Transverse colon (tissue), 4 donors: ENCODE results near the gene PCDHGA2. TPM values are rescaled to one million over a fixed set of nuclear protein-coding genes. Genes with fewer than 3 reads are reported as not detected.
"Not testable (repeated sequence)": the region's sequence is repeated elsewhere in the genome, so short reads cannot be mapped to it uniquely, and the experiment has no call there.

Source experiments
- DNase-seq: peaks from one replicate; pipeline ENCODE4 v3.0.0-alpha.2; 2019
- H3K27ac ChIP-seq, 4 donors: fragments of 200-600 bp; sonication (generic); 2 replicates each; pipeline ENCODE4 v1.5.1; 2016 to 2018; ENCODE audit warnings: inconsistent platforms in 4 of 4
- H3K27me3 ChIP-seq: fragments of 200-600 bp; sonication (generic); 2 replicates; pipeline ENCODE4 v1.5.1; 2017; ENCODE audit warnings: inconsistent platforms
- H3K36me3 ChIP-seq, 4 donors: fragments of 200-600 bp; sonication (generic); 2 replicates each; pipeline ENCODE4 v1.5.1; 2017 to 2019; ENCODE audit warnings: inconsistent platforms in 4 of 4
- H3K4me1 ChIP-seq, 4 donors: fragments of 200-600 bp; sonication (generic); 2 replicates each; pipeline ENCODE4 v1.5.1; 2017 to 2020; ENCODE audit warnings: inconsistent platforms in 4 of 4
- H3K4me3 ChIP-seq, 4 donors: fragments of 200-600 bp; sonication (generic); 1 replicate in 1 of 4; 2 replicates in 3 of 4; pipeline versions ENCODE4 v1.5.1 to v1.6.1; 2017 to 2019; ENCODE audit warnings: inconsistent platforms in 4 of 4
- H3K9me3 ChIP-seq, 2 donors: fragments of 200-600 bp; sonication (generic); 2 replicates each; pipeline ENCODE4 v1.5.1; 2017 to 2019; ENCODE audit warnings: inconsistent platforms in 2 of 2
- CTCF ChIP-seq, 5 experiments: fragments of 200-600 bp in 3 of 5; fragments of 450-650 bp in 2 of 5; sonication (generic) in 3 of 5; IDR thresholded peaks; 1 replicate in 2 of 5; 2 replicates in 3 of 5; pipeline ENCODE4 v1.5.1; 2016 to 2017; ENCODE audit warnings: antibody characterized with exemption in 5 of 5, inconsistent platforms in 3 of 5, mild to moderate bottlenecking in 2 of 5, moderate library complexity in 1 of 5
- EP300 ChIP-seq: sonication (generic); formaldehyde crosslinking; IDR thresholded peaks from one replicate; pipeline ENCODE4 v1.6.1; 2017; ENCODE audit warnings: antibody characterized with exemption, low read depth
- POLR2A ChIP-seq: fragments of 450-650 bp; IDR thresholded peaks from one replicate; pipeline ENCODE4 v1.6.1; 2016; ENCODE audit warnings: antibody characterized with exemption, mild to moderate bottlenecking, moderate library complexity
- POLR2AphosphoS5 ChIP-seq, 3 donors: sonication (generic); formaldehyde crosslinking; IDR thresholded peaks; one replicate each; pipeline ENCODE4 v1.6.1; 2016; ENCODE audit warnings: antibody characterized with exemption in 3 of 3
- WGBS, 2 donors: methylation state at CpG; one replicate each; pipeline ENCODE4 v1.1.5; 2018; ENCODE audit warnings: low coverage in 1 of 2; 5-methylcytosine and 5-hydroxymethylcytosine counted together
- in situ Hi-C, 4 donors: fragments of 200-750 bp; cut with MboI; loops; one replicate each; pipeline versions ENCODE4 v1.15.0 to v1.15.1; 2017; ENCODE audit warnings: low sequenced_read_pairs in 3 of 4, low pct_ligation_motif_present in 1 of 4, low pct_unique_long_range_greater_than_20kb in 1 of 4
- intact Hi-C: fragments of 100-400 bp; cut with DNase I; formaldehyde crosslinking; loops from one replicate; pipeline ENCODE4 v1.15.1; 2023; ENCODE audit warnings: low total_unique reads
- total RNA-seq, 4 donors: library from RNA; depleted of rRNA; stranded (reverse); fragments of >200 nt; gene quantifications; one replicate each; pipeline ENCODE4 v1.1.0, GENCODE V29; 2016

The PCDHGA2 gene
- total RNA-seq, 4 donors from 2014 or later, result 0.68 to 1.9 (median 1.6) TPM

DNA sequence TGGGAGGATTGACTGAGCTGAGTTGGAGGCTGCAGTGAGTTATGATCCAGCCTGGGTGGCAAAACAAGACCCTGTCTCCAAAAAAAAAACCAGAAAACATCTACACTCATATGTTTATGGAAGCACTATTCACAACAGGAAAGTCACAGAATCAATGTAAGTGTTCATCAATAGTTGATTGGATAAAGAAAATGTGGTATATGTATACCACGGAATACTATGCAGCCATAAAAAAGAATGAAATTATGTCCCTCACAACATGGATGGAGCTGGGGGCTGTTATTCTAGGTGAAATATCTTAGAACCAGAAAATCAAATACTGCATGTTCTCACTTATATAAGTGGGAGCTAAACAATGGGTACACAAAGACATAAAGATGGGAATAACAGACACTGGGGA lies 31.9 kb upstream of the PCDHGA2 start:
- 91 to 100% methylated on average over 1 of the region's 1 CpG for WGBS, 2 donors
- Histone ChIP-seq H3K4me1 (no peaks in the 10 kb centered on the region), H3K36me3 (peaks cover 0 to 8% (median under 1%) of the 10 kb centered on the region in 4 donors), H3K9me3 (peaks cover 87 to 97% of the 10 kb centered on the region in 2 donors), H3K27me3 (no peaks in the 10 kb centered on the region), H3K4me3 (no peak overlapping the region), H3K27ac (no peak overlapping the region)
- intact Hi-C loops (no loop called here), in situ Hi-C loops (loop anchor here in 1 of 4 donors (25.0 kb wide), 1 partner anchor 256 kb away; no protein-coding TSS in a partner anchor)
- TF ChIP-seq EP300 (no peak), POLR2AphosphoS5 (IDR thresholded peaks at IDR 0.05) (no peak), CTCF (IDR thresholded peaks at IDR 0.05) (no peak), POLR2A (no peak)
- DNase-seq, result no peak

DNA sequence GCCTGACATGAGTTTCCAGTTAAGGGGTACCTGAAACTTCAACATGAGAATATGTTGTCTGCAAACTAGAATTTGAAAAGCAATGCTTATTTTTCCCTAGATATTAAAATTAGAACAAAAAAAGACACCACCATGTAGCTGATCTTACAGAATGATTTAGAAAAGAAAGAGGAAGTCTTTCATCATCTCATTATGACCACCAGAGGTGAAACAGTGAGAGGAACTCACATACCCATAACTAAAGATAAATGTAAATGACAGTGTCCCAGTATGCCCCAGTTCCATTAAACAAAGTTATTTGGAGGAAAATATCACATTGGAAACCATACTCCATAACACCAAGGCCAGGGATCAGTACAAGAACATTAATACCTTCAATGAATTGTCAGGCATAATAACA lies 24.8 kb upstream of the PCDHGA2 start:
- intact Hi-C loops (no loop called here), in situ Hi-C loops (loop anchor here in 1 of 4 donors (25.0 kb wide), 1 partner anchor 249 kb away; no protein-coding TSS in a partner anchor)
- Histone ChIP-seq H3K36me3 (peaks cover 0 to 51% (median 18%) of the 10 kb centered on the region in 4 donors), H3K4me1 (no peaks in the 10 kb centered on the region), H3K4me3 (no peak overlapping the region), H3K27me3 (no peaks in the 10 kb centered on the region), H3K9me3 (peaks cover 94 to 99% of the 10 kb centered on the region in 2 donors), H3K27ac (no peak overlapping the region)
- no peak for DNase-seq
- TF ChIP-seq POLR2A (no peak), POLR2AphosphoS5 (IDR thresholded peaks at IDR 0.05) (no peak), EP300 (no peak), CTCF (IDR thresholded peaks at IDR 0.05) (no peak)

DNA sequence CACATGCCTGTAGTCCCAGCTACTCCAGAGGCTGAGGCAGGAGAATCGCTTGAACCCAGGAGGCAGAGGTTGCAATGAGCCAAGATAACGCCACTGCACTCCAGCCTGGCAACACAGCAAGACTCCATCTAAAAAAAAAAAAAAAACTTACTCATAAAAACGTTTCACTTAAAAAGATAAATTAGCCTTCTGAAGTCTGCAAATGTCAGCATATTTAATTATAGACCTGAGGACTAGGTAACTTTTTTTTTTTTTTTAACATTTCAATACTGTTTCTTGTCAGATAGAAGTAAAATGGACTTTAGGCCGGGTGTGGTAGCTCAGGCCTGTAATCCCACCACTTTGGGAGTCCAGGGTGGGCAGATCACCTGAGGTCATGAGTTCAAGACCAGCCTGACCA lies 21.6 kb upstream of the PCDHGA2 start:
- H3K4me3 ChIP-seq, H3K27ac ChIP-seq, intact Hi-C loops, H3K27me3 ChIP-seq, DNase-seq: not testable (repeated sequence)
- in situ Hi-C loops, result loop anchor here in 1 of 4 donors (25.0 kb wide), 1 partner anchor 245 kb away; no protein-coding TSS in a partner anchor
- H3K4me1 ChIP-seq, result peaks cover 0 to 12% (median 4%) of the 10 kb centered on the region in 4 donors
- peaks cover 87 to 89% of the 10 kb centered on the region in 2 donors for H3K9me3 ChIP-seq
- H3K36me3 ChIP-seq, result peaks cover 0 to 64% (median 22%) of the 10 kb centered on the region in 4 donors
- 82 to 89% methylated on average over 3 to 4 of the region's 4 CpGs for WGBS, 2 donors

GRCh38 chr5:141319202-141319601 lies 19.4 kb upstream of the PCDHGA2 start:
- WGBS, 2 donors, result 99 to 100% methylated on average over 6 of the region's 6 CpGs
- no peak for DNase-seq
- Histone ChIP-seq H3K4me1 (peaks cover 0 to 12% (median 4%) of the 10 kb centered on the region in 4 donors), H3K9me3 (peaks cover 66 to 76% of the 10 kb centered on the region in 2 donors), H3K27me3 (no peaks in the 10 kb centered on the region), H3K27ac (no peak overlapping the region), H3K4me3 (peak overlapping the region in 1 of 4 donors; percentile 80), H3K36me3 (peaks cover 0 to 50% (median 22%) of the 10 kb centered on the region in 4 donors)
- TF ChIP-seq CTCF (IDR thresholded peaks at IDR 0.05) (no peak), POLR2AphosphoS5 (IDR thresholded peaks at IDR 0.05) (no peak), EP300 (no peak), POLR2A (no peak)
- intact Hi-C loops (no loop called here), in situ Hi-C loops (loop anchor here in 1 of 4 donors (25.0 kb wide), 1 partner anchor 243 kb away; no protein-coding TSS in a partner anchor)
